Brain microvascular endothelial cell (primary cell): ENCODE measurements around the gene ADAMTSL5.
A peak's percentile ranks its signal among the peaks of the same experiment; 100 is the strongest.

Experiments
- DNase-seq: peaks from one replicate; pipeline ENCODE4 v3.0.0-alpha.2; 2020
- H3K27ac ChIP-seq: fragments of 250-450 bp; sonication (Bioruptor Pico); 2 replicates; pipeline ENCODE4 v1.5.1; 2020; ENCODE audit warnings: mild to moderate bottlenecking, moderate library complexity
- H3K27me3 ChIP-seq: fragments of 250-450 bp; sonication (Bioruptor Pico); replicated peaks from 2 replicates; pipeline ENCODE4 v1.5.1; 2020; ENCODE audit warnings: mild to moderate bottlenecking
- H3K36me3 ChIP-seq: fragments of 250-450 bp; sonication (Bioruptor Pico); replicated peaks from 2 replicates; pipeline ENCODE4 v1.5.1; 2020; ENCODE audit warnings: mild to moderate bottlenecking
- H3K4me3 ChIP-seq: 2 replicates; pipeline ENCODE4 v1.5.1; 2011; ENCODE audit warnings: low read depth, mild to moderate bottlenecking, control low read depth, low read length, moderate library complexity
- CTCF ChIP-seq: IDR thresholded peaks from 2 replicates; pipeline ENCODE4 v1.5.1; 2011; ENCODE audit warnings: low read depth, mild to moderate bottlenecking, moderate library complexity, low read length, control low read depth, inconsistent platforms; ENCODE audit errors: missing control alignments
- in situ Hi-C: cut with HindIII; loops from 2 replicates; pipeline ENCODE4 v1.10.0; 2017; ENCODE audit warnings: low sequenced_read_pairs, low pct_ligation_motif_present

Gene ADAMTSL5

GRCh38 chr19:1516395-1516753 is 3.6 kb upstream of the ADAMTSL5 start:
- H3K36me3 ChIP-seq: no peaks in the 10 kb centered on the region
- no peak for DNase-seq
- no peak overlapping the region for H3K27ac ChIP-seq
- H3K4me3 ChIP-seq: no peak overlapping the region
- H3K27me3 ChIP-seq: no peaks in the 10 kb centered on the region
- in situ Hi-C loops: no loop called here
- TF ChIP-seq CTCF: no peak

GRCh38 chr19:1514986-1515721 is 2.3 kb upstream of the ADAMTSL5 start:
- DNase-seq: no peak
- Histone ChIP-seq H3K36me3 (no peaks in the 10 kb centered on the region), H3K4me3 (no peak overlapping the region), H3K27ac (no peak overlapping the region), H3K27me3 (no peaks in the 10 kb centered on the region)
- no peak for TF ChIP-seq CTCF
- in situ Hi-C loops: no loop called here

DNA sequence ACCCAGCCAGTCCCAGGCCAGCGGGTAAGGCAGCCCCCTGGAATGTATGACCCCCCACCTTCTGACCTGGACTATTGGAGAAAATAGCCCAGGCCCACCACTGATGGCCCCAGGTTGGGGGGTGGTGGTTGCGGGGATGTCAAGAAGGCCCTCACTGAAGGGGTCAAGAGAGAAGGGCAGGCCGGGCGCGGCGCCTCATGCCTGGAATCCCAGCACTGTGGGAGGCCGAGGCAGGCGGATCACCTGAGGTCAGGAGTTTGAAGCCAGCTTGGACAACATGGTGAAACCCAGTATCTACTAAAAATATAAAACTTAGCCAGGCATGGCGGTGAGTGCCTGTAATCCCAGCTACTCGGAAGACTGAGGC is 1.5 kb upstream of the ADAMTSL5 start:
- in situ Hi-C loops: no loop called here
- no peaks in the 10 kb centered on the region for H3K27me3 ChIP-seq
- DNase-seq: no peak
- no peak overlapping the region for H3K4me3 ChIP-seq
- TF ChIP-seq CTCF: no peak
- no peaks in the 10 kb centered on the region for H3K36me3 ChIP-seq
- H3K27ac ChIP-seq: no peak overlapping the region

DNA sequence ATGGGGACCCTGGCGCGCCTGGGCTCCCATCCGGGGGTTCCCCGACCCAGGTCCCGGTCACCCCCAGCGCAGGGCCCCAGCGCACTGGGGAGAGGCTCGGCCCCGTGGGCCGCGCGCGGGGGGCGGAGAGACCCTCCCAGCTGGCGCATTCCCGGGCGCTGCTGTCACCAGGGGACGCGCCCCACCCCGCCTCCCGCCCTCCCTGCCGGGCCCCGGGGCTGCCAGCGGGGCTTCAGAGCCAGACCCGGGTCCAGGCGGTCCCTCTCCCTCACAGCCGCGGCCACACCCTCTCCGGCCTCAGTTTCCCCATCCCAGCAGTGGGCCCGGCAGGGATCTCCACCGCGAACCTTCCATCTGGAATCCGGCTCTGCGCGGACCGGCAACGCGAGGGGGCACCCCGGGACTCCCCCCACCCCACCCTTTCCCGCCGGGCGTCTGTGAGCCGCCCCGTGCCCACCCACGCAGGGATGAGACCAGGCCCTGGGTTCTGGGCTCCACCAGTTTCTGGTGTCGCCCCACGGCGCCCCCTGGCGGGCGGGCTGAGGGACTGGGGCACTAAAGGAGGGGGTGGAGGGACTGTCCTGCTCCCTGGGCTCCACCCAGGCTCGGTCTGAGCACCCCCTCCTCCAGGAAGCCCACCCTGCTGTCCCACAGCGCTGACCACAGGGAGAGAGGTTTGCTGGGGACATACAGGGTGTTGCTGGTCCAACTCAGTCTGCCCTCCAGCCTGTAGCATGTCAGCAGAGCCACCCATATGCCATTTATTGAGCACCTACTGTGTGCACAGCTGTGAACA is 878 bp upstream of the ADAMTSL5 start:
- no peaks in the 10 kb centered on the region for H3K36me3 ChIP-seq
- H3K27me3 ChIP-seq: no peaks in the 10 kb centered on the region
- TF ChIP-seq CTCF: peak; percentile 76
- no peak overlapping the region for H3K4me3 ChIP-seq
- DNase-seq: no peak
- no peak overlapping the region for H3K27ac ChIP-seq
- in situ Hi-C loops: no loop called here

- H3K36me3 ChIP-seq: no peaks in the 10 kb centered on the region
- TF ChIP-seq CTCF: no peak
- in situ Hi-C loops: no loop called here
- H3K27me3 ChIP-seq: no peaks in the 10 kb centered on the region
- DNase-seq: no peak
- H3K4me3 ChIP-seq: no peak overlapping the region
- H3K27ac ChIP-seq: no peak overlapping the region
These were observed 1.2 kb downstream of the ADAMTSL5 start for GRCh38 chr19:1511318-1512317.
